Stimulated activated CD8-positive, alpha-beta memory T cell treated with anti-CD3 and anti-CD28 coated beads, Interleukin-7, amount 100 ng/mL, for 24 hours (primary cell): ENCODE results near the gene PIK3C2G.
"Not testable (repeated sequence)": the region's sequence is repeated elsewhere in the genome, so short reads cannot be mapped to it uniquely, and the experiment has no call there.

Source experiments
- DNase-seq: peaks from one replicate; pipeline ENCODE4 v3.0.0-alpha.2; 2020; ENCODE audit warnings: low read depth

Gene PIK3C2G

GRCh38 chr12:18261273-18261672 is at the start of gene PIK3C2G:
TSS of gene PIK3C2G (plus strand) at chr12:18261518. CDS start at chr12:18282082, 20,564 bp downstream.
- DNase-seq: no peak

- DNase-seq: no peak
Observed at GRCh38 chr12:18217966-18218365, 43.4 kb upstream of the PIK3C2G start.

GRCh38 chr12:18221726-18222125 is 39.6 kb upstream of the PIK3C2G start:
- DNase-seq: no peak

- no peak for DNase-seq
Observed at GRCh38 chr12:18222699-18223098, 38.6 kb upstream of the PIK3C2G start.

- no peak for DNase-seq
Observed at GRCh38 chr12:18224745-18225144, 36.6 kb upstream of the PIK3C2G start.

- DNase-seq: no peak
Observed at GRCh38 chr12:18239526-18239925, 21.8 kb upstream of the PIK3C2G start.

- DNase-seq: no peak
Observed at GRCh38 chr12:18242380-18243089, 18.8 kb upstream of the PIK3C2G start.

- DNase-seq: no peak
Observed at GRCh38 chr12:18243238-18243637, 18.1 kb upstream of the PIK3C2G start.

GRCh38 chr12:18246066-18246465 is 15.3 kb upstream of the PIK3C2G start:
- DNase-seq: no peak

- DNase-seq: no peak
Observed at GRCh38 chr12:18250313-18250916, 10.9 kb upstream of the PIK3C2G start.

GRCh38 chr12:18254081-18254480 is 7.2 kb upstream of the PIK3C2G start:
- no peak for DNase-seq

- DNase-seq: not testable (repeated sequence)
Observed at GRCh38 chr12:18255004-18255403, 6.3 kb upstream of the PIK3C2G start.

- no peak for DNase-seq
Observed at GRCh38 chr12:18257251-18257650, 4.1 kb upstream of the PIK3C2G start.

- DNase-seq: no peak
Observed at GRCh38 chr12:18258929-18259328, 2.4 kb upstream of the PIK3C2G start.

GRCh38 chr12:18259906-18260682 is 1.2 kb upstream of the PIK3C2G start:
- DNase-seq: no peak

- no peak for DNase-seq
Observed at GRCh38 chr12:18261906-18262305, 588 bp downstream of the PIK3C2G start.

- DNase-seq: no peak
Observed at GRCh38 chr12:18262514-18262913, 1.2 kb downstream of the PIK3C2G start.

GRCh38 chr12:18264581-18265075 is 3.3 kb downstream of the PIK3C2G start:
- DNase-seq: no peak

GRCh38 chr12:18267427-18268099 is 6.2 kb downstream of the PIK3C2G start:
- no peak for DNase-seq

GRCh38 chr12:18270958-18271460 is 9.7 kb downstream of the PIK3C2G start:
- DNase-seq: no peak

GRCh38 chr12:18275981-18276380 is 14.7 kb downstream of the PIK3C2G start:
- DNase-seq: no peak

GRCh38 chr12:18277196-18277595 is 15.9 kb downstream of the PIK3C2G start:
- DNase-seq: no peak
